ENCODE data around the gene GPATCH3. TPM values are rescaled to one million over a fixed set of nuclear protein-coding genes. Genes with fewer than 3 reads are reported as not detected.

GPATCH3 gene
- total and polyA plus RNA-seq, 8 donors = 10.0 to 17.1 (median 14.4) TPM

- Histone ChIP-seq H3K27ac (no peak overlapping the region), H3K4me1 (peaks cover 0 to 5% of the 10 kb centered on the region in 2 donors), H3K9me3 (no peaks in the 10 kb centered on the region), H3K36me3 (peaks cover 0 to 74% of the 10 kb centered on the region in 2 donors), H3K4me3 (no peak overlapping the region), H3K27me3 (no peaks in the 10 kb centered on the region)
- DNase-seq (no peak), ATAC-seq (no peak)
- intact Hi-C loops (cut with DNase I) = no loop called here
- no peak for TF ChIP-seq CTCF (IDR thresholded peaks at IDR 0.05)
These were observed 38.4 kb upstream of the GPATCH3 start for GRCh38 chr1:26938659-26939025.

GRCh38 chr1:26938004-26938658 is 37.9 kb upstream of the GPATCH3 start:
- H3K36me3 ChIP-seq = peaks cover 0 to 74% of the 10 kb centered on the region in 2 donors
- intact Hi-C loops (cut with DNase I) = no loop called here

GRCh38 chr1:26936823-26937222 is 36.6 kb upstream of the GPATCH3 start:
- no peak for DNase-seq
- H3K4me1 ChIP-seq = peaks cover 0 to 16% of the 10 kb centered on the region in 2 donors
- H3K36me3 ChIP-seq = peaks cover 0 to 73% of the 10 kb centered on the region in 2 donors
- intact Hi-C loops (cut with DNase I) = no loop called here
- ATAC-seq = no peak
- no peaks in the 10 kb centered on the region for H3K9me3 ChIP-seq
- H3K27me3 ChIP-seq = no peaks in the 10 kb centered on the region
- H3K4me3 ChIP-seq = no peak overlapping the region
- TF ChIP-seq CTCF (IDR thresholded peaks at IDR 0.05) = no peak
- no peak overlapping the region for H3K27ac ChIP-seq

More at GRCh38 chr1:26938004-26938658, 37.9 kb upstream of the GPATCH3 start:
- no peaks in the 10 kb centered on the region for H3K9me3 ChIP-seq
- ATAC-seq = no peak
- no peaks in the 10 kb centered on the region for H3K27me3 ChIP-seq
- no peak for TF ChIP-seq CTCF (IDR thresholded peaks at IDR 0.05)
- DNase-seq = no peak
- H3K4me1 ChIP-seq = peaks cover 0 to 5% of the 10 kb centered on the region in 2 donors
- no peak overlapping the region for H3K27ac ChIP-seq
- H3K4me3 ChIP-seq = no peak overlapping the region

- DNase-seq = no peak
- H3K9me3 ChIP-seq = no peaks in the 10 kb centered on the region
- no peak overlapping the region for H3K4me3 ChIP-seq
- no peak for TF ChIP-seq CTCF (IDR thresholded peaks at IDR 0.05)
- peaks cover 0 to 12% of the 10 kb centered on the region in 2 donors for H3K4me1 ChIP-seq
- peaks cover 0 to 86% of the 10 kb centered on the region in 2 donors for H3K36me3 ChIP-seq
- no peak overlapping the region for H3K27ac ChIP-seq
- peak; percentile 51 for ATAC-seq
- no peaks in the 10 kb centered on the region for H3K27me3 ChIP-seq
- intact Hi-C loops (cut with DNase I) = no loop called here
These were observed 32.3 kb upstream of the GPATCH3 start for GRCh38 chr1:26932531-26932930.

- Histone ChIP-seq H3K27me3 (no peaks in the 10 kb centered on the region), H3K9me3 (no peaks in the 10 kb centered on the region), H3K27ac (no peak overlapping the region), H3K36me3 (peaks cover 3 to 54% of the 10 kb centered on the region in 2 donors), H3K4me1 (peaks cover 13 to 32% of the 10 kb centered on the region in 2 donors), H3K4me3 (no peak overlapping the region)
- no peak for DNase-seq
- ATAC-seq = no peak
- TF ChIP-seq CTCF (IDR thresholded peaks at IDR 0.05) = no peak
- intact Hi-C loops (cut with DNase I) = no loop called here
These were observed 23.4 kb upstream of the GPATCH3 start for GRCh38 chr1:26923711-26924110.

Data from left lung (tissue), 10 donors.